Right renal pelvis (tissue), 4 donors: ENCODE measurements around the gene ABLIM2. TPM values are rescaled to one million over a fixed set of nuclear protein-coding genes. Genes with fewer than 3 reads are reported as not detected.

ENCODE experiments used
- DNase-seq, 4 donors: peaks; one replicate each; pipeline ENCODE4 v3.0.0-alpha.2; 2013; ENCODE audit warnings: low read depth in 4 of 4, low spot score in 3 of 4, missing footprints in 1 of 4
- polyA plus RNA-seq, 4 donors: library from polyadenylated mRNA; unstranded; fragments of 120-200 nt; gene quantifications; one replicate each; pipeline ENCODE4 v1.2.1, GENCODE V29; 2013; ENCODE audit not compliant: insufficient read length in 4 of 4

ABLIM2 gene
- polyA plus RNA-seq, 4 donors = 6.4 to 7.6 (median 7.5) TPM

- DNase-seq = no peak
These were observed 50.4 kb downstream of the ABLIM2 start for GRCh38 chr4:8108261-8108660.

DNA sequence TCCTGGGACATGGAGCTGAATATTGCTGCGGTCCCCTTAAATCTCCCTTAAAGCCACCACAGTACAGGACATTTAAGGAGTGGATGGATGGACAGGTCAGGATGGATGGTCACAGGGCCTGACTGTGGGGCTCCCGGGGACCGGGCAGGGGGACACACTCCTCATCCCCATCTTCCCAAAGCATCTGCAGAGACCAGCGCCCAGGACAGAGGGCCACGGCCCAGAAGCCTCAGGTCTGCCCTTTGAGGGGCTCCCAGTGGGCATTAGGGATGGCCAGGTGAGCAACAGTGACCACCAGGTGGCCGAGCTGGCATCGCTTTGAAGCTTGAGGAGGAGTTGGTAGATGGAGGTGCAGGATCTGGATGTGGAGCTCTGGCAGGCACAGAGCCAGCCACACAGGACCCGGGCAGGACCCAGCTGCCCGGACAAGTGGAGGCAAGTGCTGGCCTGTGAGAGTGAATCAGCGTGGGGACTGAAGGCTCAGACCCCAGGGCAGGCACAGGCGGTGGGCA is 51.4 kb downstream of the ABLIM2 start:
- DNase-seq = no peak

- DNase-seq = no peak
These were observed 52.1 kb downstream of the ABLIM2 start for GRCh38 chr4:8106451-8107025.

DNA sequence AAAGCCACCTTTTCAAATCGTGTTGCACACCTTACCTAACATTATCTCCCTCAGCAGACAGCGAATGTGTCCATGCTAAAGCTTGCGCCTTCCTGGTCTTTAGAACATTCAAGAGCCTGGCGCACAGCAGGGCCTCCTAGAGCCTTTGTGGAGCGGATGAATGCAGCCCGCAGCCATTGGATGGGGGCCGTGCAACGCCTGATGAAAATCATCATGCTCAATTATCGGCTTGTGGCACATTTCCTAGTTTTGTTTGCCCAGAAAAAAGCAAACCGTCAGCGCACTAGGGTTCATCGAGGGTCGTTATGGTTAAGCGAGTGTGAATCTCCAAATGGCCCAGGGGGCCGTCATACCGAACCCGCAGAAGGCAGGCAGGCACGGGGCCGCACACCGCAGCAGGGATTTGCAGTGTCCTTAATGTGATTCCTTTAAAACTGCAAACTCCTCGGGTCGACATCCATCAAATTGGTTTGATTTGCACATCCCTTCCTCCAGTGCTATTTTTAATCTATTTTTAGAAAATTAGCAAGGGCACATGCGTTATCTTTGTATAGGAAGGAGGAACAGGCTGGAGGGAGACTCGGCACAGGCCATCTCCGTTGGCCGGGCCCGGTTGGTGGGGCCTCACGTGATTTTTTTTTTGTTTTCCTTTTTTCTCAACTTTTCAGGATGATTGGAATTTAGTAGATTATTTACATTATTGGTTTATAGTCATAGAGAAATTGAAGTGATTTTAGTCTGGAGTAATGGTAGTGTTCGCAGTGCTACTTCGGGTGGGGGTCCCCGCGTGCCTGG is 53.1 kb downstream of the ABLIM2 start:
- no peak for DNase-seq

DNA sequence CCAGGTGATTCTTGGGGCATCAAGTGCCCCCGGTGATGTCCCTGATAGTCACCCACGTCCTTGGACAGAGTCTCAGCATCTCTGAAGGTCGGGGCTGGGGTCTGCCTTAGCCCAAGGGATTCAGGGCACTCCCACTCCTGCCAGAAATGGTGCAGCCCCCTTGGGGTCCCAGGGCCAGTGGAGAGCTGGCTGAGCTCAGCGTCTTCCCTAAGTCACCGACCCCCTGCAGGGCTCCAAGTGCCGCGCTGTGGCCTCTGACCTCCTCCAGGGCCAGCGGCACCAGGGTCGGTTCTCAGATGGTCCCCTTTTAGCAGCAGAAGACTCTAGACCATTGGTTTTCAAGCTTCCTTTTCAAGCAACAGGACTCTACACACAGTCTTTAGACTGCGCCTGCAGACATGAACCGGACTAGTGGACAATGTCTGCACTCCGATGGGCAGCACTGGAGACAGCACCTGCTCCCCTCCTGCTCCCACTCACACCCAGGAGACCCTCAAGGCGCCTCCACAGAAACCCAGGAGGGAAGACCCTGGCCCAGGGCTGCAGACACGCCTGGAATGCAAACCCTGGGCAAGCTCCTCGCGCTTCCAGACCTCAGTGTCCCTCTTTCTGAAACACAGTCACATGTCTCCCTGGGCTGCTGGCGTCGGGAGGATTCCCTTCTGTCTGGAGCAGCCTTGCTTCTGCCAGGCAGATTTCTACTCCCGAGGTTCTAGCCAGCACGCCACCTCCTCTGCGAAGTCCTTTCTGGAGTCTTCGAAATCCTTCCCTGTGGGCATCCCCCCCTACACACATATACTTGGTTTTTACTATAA is 53.9 kb downstream of the ABLIM2 start:
- no peak for DNase-seq

- DNase-seq = no peak
These were observed 54.9 kb downstream of the ABLIM2 start for GRCh38 chr4:8103421-8104390.

DNA sequence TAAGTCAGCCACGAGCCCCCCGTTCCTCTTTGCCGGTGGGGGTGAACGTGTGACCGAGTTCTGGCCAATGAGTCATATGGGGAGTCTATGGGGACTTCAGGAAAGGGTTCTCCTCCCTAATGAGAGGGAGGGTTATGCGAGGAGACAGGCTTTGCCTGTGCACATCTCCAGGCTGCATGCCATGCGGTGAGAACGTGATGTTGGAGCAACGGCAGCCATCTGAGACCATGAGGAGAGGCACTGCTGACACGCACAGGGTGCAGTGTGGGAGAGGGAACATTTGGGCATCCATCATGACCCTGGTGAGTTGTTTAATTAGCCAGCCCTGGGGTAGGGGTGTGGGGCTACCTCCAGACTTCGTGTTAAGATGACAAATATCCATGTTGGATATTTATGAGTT is 55.8 kb downstream of the ABLIM2 start:
- DNase-seq = no peak

GRCh38 chr4:8102076-8102355 is 56.6 kb downstream of the ABLIM2 start:
- no peak for DNase-seq

GRCh38 chr4:8101213-8102075 is 57.2 kb downstream of the ABLIM2 start:
- DNase-seq = no peak

GRCh38 chr4:8099981-8100464 is 58.6 kb downstream of the ABLIM2 start:
- no peak for DNase-seq

- no peak for DNase-seq
These were observed 60.1 kb downstream of the ABLIM2 start for GRCh38 chr4:8098506-8098905.

DNA sequence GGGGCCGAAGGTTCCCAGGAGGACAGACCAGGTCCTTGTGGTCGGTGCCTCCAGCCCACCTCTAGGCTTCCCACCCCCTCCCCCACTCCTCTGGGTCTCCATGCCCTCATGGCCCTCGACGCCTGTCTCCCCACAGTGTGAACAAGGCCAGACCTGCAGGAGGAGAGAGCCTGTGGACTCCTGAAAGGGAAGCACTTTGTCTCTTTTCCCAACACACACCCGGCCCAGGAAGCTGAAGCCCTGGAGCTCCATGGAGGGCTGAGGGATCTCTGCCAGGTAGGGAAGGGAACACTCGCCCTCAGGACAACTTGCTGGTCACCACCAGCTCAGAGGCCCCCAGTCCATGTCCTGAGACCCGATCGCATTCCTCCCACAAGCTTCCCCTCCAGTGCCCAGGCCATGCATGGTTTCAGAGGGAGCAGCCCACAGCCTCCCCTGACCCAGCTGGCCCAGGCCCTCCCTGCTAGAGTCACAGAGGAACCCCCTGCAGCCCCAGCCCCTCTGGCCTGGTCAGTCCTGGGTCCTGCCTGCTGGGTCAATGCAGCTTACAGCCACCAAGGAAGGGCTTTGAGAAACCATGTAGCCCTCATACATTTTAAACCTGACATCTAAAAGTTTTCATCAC is 60.8 kb downstream of the ABLIM2 start:
- no peak for DNase-seq

- no peak for DNase-seq
These were observed 61.5 kb downstream of the ABLIM2 start for GRCh38 chr4:8097141-8097541.

GRCh38 chr4:8096690-8097061 is 61.9 kb downstream of the ABLIM2 start:
- DNase-seq = no peak

- no peak for DNase-seq
These were observed 62.5 kb downstream of the ABLIM2 start for GRCh38 chr4:8095956-8096689.

GRCh38 chr4:8093587-8094274 is 64.9 kb downstream of the ABLIM2 start:
- DNase-seq = no peak

GRCh38 chr4:8092282-8092681 is 66.3 kb downstream of the ABLIM2 start:
- DNase-seq = no peak
